Endothelial cell of umbilical vein (primary cell): ENCODE data around the gene LUZP2. TPM values are rescaled to one million over a fixed set of nuclear protein-coding genes. Genes with fewer than 3 reads are reported as not detected.

ENCODE experiments used
- BruUV-seq: library from RNA; stranded (reverse); fragments of 400-500 nt; replicated peaks from 2 replicates; lab custom pipeline; 2021; lab: Mats Ljungman, UMichigan
- CTCF ChIA-PET: fragments of 300-600, 350-600 bp; sonication (Branson Sonifier 250); formaldehyde crosslinking; loops from one replicate; lab custom pipeline; 2021; ENCODE audit warnings: antibody characterized with exemption, inconsistent platforms; lab: Charles Lee
- POLR2A ChIA-PET: fragments of 300-600, 350-600 bp; sonication (Branson Sonifier 250); formaldehyde crosslinking; loops from one replicate; lab custom pipeline; 2021; ENCODE audit warnings: antibody characterized with exemption, inconsistent platforms; lab: Charles Lee
- DNase-seq: peaks from one replicate; pipeline ENCODE4 v3.0.0-alpha.2; 2011; ENCODE audit warnings: low read depth, low spot score
- FAIRE-seq: peaks from 2 replicates; lab custom pipeline; 2011; peaks lifted over from hg19 to GRCh38; lab: Jason Lieb, UNC
- H2AFZ ChIP-seq: 2 replicates; pipeline ENCODE4 v1.6.0; 2012; ENCODE audit warnings: low read depth, low read length, control low read depth, inconsistent platforms
- H3K27ac ChIP-seq: 2 replicates; pipeline ENCODE4 v1.5.1; 2011; ENCODE audit warnings: low read depth, mild to moderate bottlenecking, control low read depth, low read length, moderate library complexity; ENCODE audit not compliant: insufficient read depth
- H3K27me3 ChIP-seq, 2 experiments: 2 replicates each; pipeline versions ENCODE4 v1.6.0 to v1.6.1; 2011; ENCODE audit warnings: low read length in 2 of 2, mixed read lengths in 1 of 2; ENCODE audit not compliant: control insufficient read depth in 2 of 2, insufficient read depth in 2 of 2
- H3K36me3 ChIP-seq, 2 experiments: 2 replicates in 1 of 2; 3 replicates in 1 of 2; pipeline ENCODE4 v1.5.1; 2011; ENCODE audit warnings: low read length in 2 of 2, mild to moderate bottlenecking in 1 of 2, moderate library complexity in 1 of 2; ENCODE audit not compliant: control insufficient read depth in 2 of 2, insufficient read depth in 2 of 2; ENCODE audit errors: extremely low read depth in 1 of 2
- H3K4me1 ChIP-seq: 3 replicates; pipeline ENCODE4 v1.5.1; 2011; ENCODE audit warnings: mild to moderate bottlenecking, low read length; ENCODE audit not compliant: control insufficient read depth, insufficient read depth; ENCODE audit errors: extremely low read depth
- H3K4me2 ChIP-seq: 2 replicates; pipeline ENCODE4 v1.6.1; 2011; ENCODE audit warnings: low read length, control low read depth, mixed read lengths; ENCODE audit not compliant: insufficient read depth
- H3K4me3 ChIP-seq, 3 experiments: fragments of 200-600 bp in 1 of 3; sonication (generic), shearing (Covaris generic) in 1 of 3; replicated peaks in 1 of 3; 2 replicates each; pipeline ENCODE4 v1.5.1; 2011 to 2016; ENCODE audit warnings: control low read depth in 3 of 3, low read length in 3 of 3, mild to moderate bottlenecking in 2 of 3, inconsistent platforms in 1 of 3, low read depth in 1 of 3, moderate library complexity in 1 of 3; ENCODE audit not compliant: insufficient read depth in 1 of 3
- H3K79me2 ChIP-seq: 2 replicates; pipeline ENCODE4 v1.6.0; 2012; ENCODE audit warnings: low read length, inconsistent platforms; ENCODE audit not compliant: control insufficient read depth, insufficient read depth
- H3K9ac ChIP-seq: replicated peaks from 2 replicates; pipeline ENCODE3; 2011; ENCODE audit warnings: low read length, control low read depth; ENCODE audit not compliant: insufficient read depth; ENCODE audit errors: extremely low read depth
- H3K9me1 ChIP-seq: replicated peaks from 3 replicates; pipeline ENCODE4 v1.6.0; 2011; ENCODE audit warnings: mild to moderate bottlenecking, low read length; ENCODE audit not compliant: control insufficient read depth, insufficient read depth; ENCODE audit errors: extremely low read depth
- H3K9me3 ChIP-seq: replicated peaks from 2 replicates; pipeline ENCODE4 v1.5.1; 2012; ENCODE audit warnings: low read length, inconsistent platforms; ENCODE audit not compliant: control insufficient read depth, insufficient read depth
- H4K20me1 ChIP-seq: replicated peaks from 2 replicates; pipeline ENCODE3; 2011; ENCODE audit warnings: mild to moderate bottlenecking, low read length; ENCODE audit not compliant: control insufficient read depth, insufficient read depth; ENCODE audit errors: extremely low read depth
- CTCF ChIP-seq, 2 donors: IDR thresholded peaks; 1 replicate in 1 of 2; 2 replicates in 1 of 2; pipeline ENCODE4 v1.5.1; 2011; ENCODE audit warnings: low read length in 2 of 2, mild to moderate bottlenecking in 2 of 2, moderate library complexity in 2 of 2, control low read depth in 1 of 2, inconsistent platforms in 1 of 2, low read depth in 1 of 2; ENCODE audit not compliant: insufficient read depth in 1 of 2; ENCODE audit errors: extremely low read depth in 1 of 2
- EZH2 ChIP-seq: IDR thresholded peaks from 2 replicates; pipeline ENCODE4 v1.6.1; 2012; ENCODE audit warnings: borderline replicate concordance, low read depth, mild to moderate bottlenecking, moderate library complexity, low read length, inconsistent platforms; ENCODE audit not compliant: severe bottlenecking
- FOS ChIP-seq: IDR thresholded peaks from 2 replicates; pipeline ENCODE4 v1.6.1; 2011; ENCODE audit warnings: mild to moderate bottlenecking, low read length, moderate library complexity, borderline replicate concordance; ENCODE audit not compliant: insufficient read depth
- GATA2 ChIP-seq: IDR thresholded peaks from 2 replicates; pipeline ENCODE4 v1.7.0; 2011; ENCODE audit warnings: low read depth, mild to moderate bottlenecking, moderate library complexity, mixed read lengths, low read length; ENCODE audit not compliant: insufficient read length, insufficient read depth
- JUN ChIP-seq: IDR thresholded peaks from 2 replicates; pipeline ENCODE4 v1.6.1; 2011; ENCODE audit warnings: borderline replicate concordance, low read depth; ENCODE audit not compliant: insufficient read length, insufficient read depth
- MAX ChIP-seq: IDR thresholded peaks from 2 replicates; pipeline ENCODE4 v1.6.1; 2011; ENCODE audit not compliant: insufficient read depth, insufficient read length
- MYC ChIP-seq: IDR thresholded peaks from one replicate; pipeline ENCODE4 v1.6.1; 2011; ENCODE audit warnings: mild to moderate bottlenecking, low read depth, low read length
- POLR2A ChIP-seq: IDR thresholded peaks from 2 replicates; pipeline ENCODE4 v1.6.1; 2012; ENCODE audit warnings: low read depth, mild to moderate bottlenecking, control low read depth, low read length
- POLR2AphosphoS5 ChIP-seq: IDR thresholded peaks from 2 replicates; pipeline ENCODE4 v1.6.1; 2012; ENCODE audit warnings: low read depth, mild to moderate bottlenecking, control low read depth, low read length, moderate library complexity; ENCODE audit not compliant: insufficient read depth
- dilution Hi-C: fragments of 300-500 bp; cut with MboI; formaldehyde crosslinking; loops from one replicate; pipeline ENCODE4 v1.15.0; 2019; ENCODE audit warnings: low sequenced_read_pairs; ENCODE audit not compliant: extremely low pct_ligation_motif_present
- intact Hi-C: fragments of 100-400 bp; cut with micrococcal nuclease; formaldehyde crosslinking; loops from one replicate; pipeline ENCODE4 v1.10.0; 2022
- polyA plus RNA-seq, 4 experiments: library from polyadenylated mRNA; depleted of rRNA in 3 of 4; stranded (reverse) in 3 of 4; unstranded in 1 of 4; fragments of >200 nt; gene quantifications; 2 replicates each; pipeline versions ENCODE4 v1.2.1 to v1.2.3, GENCODE V29; 2011 to 2012; ENCODE audit warnings: missing spikeins in 1 of 4
- total RNA-seq: library from RNA; stranded (reverse); gene quantifications from 2 replicates; pipeline ENCODE4 v1.2.3, GENCODE V29; 2021

The LUZP2 gene
- total and polyA plus RNA-seq, 2 donors (not counting 3 experiments of a cell fraction or from before 2014, with no cell fraction given) = 0.07 TPM; not detected in 1

GRCh38 chr11:24759742-24760141 is 262.9 kb downstream of the LUZP2 start:
- dilution Hi-C loops = no loop called here
- DNase-seq (no peak), FAIRE-seq (no peak)

More at GRCh38 chr11:24759742-24760141, 262.9 kb downstream of the LUZP2 start:
- no peak for TF ChIP-seq FOS
- no peak for TF ChIP-seq JUN
- no peak for TF ChIP-seq CTCF (IDR thresholded peaks at IDR 0.05; ENCODE audit: extremely low read depth in 1 of 2, insufficient read depth in 1 of 2, low read depth in 1 of 2, low read length in 2 of 2)
- no peak for TF ChIP-seq POLR2AphosphoS5
- no peak for TF ChIP-seq MAX
- no peak for TF ChIP-seq GATA2
- no peak for TF ChIP-seq POLR2A
- TF ChIP-seq MYC = no peak
- no peak for TF ChIP-seq EZH2
- no TSS peak for BruUV-seq
- Histone ChIP-seq H3K4me2 (no peak overlapping the region), H3K4me1 (no peaks in the 10 kb centered on the region), H3K9me3 (no peaks in the 10 kb centered on the region), H3K4me3 (no peak overlapping the region), H3K36me3 (no peaks in the 10 kb centered on the region), H3K9me1 (no peaks in the 10 kb centered on the region), H4K20me1 (no peaks in the 10 kb centered on the region), H3K27me3 (no peaks in the 10 kb centered on the region), H3K9ac (no peak overlapping the region), H3K79me2 (no peaks in the 10 kb centered on the region), H3K27ac (no peak overlapping the region), H2AFZ (no peak overlapping the region)
- ChIA-PET CTCF (no interaction called here), POLR2A (no interaction called here)
- intact Hi-C loops = no loop called here
